GM23338 (cell line): Measurements from ENCODE around the gene SERPINH1. TPM values are rescaled to one million over a fixed set of nuclear protein-coding genes. Genes with fewer than 3 reads are reported as not detected.

Source experiments
- ATAC-seq: fragments of 200-7000 bp; cut with Tn5 transposase; 3 replicates; pipeline ENCODE4 v1.9.1; 2020
- DNase-seq: peaks from one replicate; pipeline ENCODE4 v3.0.0-alpha.2; 2015; ENCODE audit warnings: low spot score
- H2AFZ ChIP-seq: fragments of 200-600 bp; sonication (generic); 2 replicates; pipeline ENCODE4 v1.8.0; 2016; ENCODE audit warnings: antibody characterized with exemption, mild to moderate bottlenecking, moderate library complexity
- H3F3A ChIP-seq: fragments of 200-600 bp; sonication (generic); replicated peaks from 2 replicates; pipeline ENCODE4 v1.8.0; 2017; ENCODE audit warnings: antibody characterized with exemption, mixed run types, low read depth
- H3K27ac ChIP-seq: fragments of 200-600 bp; sonication (generic); 2 replicates; pipeline ENCODE4 v1.6.1; 2016; ENCODE audit warnings: low read depth
- H3K27me3 ChIP-seq: fragments of 200-600 bp; sonication (generic); 2 replicates; pipeline ENCODE4 v1.8.0; 2016; ENCODE audit warnings: mild to moderate bottlenecking, mixed run types, moderate library complexity; ENCODE audit not compliant: insufficient read depth
- H3K36me3 ChIP-seq: fragments of 200-600 bp; sonication (generic); 2 replicates; pipeline ENCODE4 v1.8.0; 2016; ENCODE audit warnings: mild to moderate bottlenecking; ENCODE audit not compliant: insufficient read depth
- H3K4me1 ChIP-seq: fragments of 200-600 bp; sonication (generic); 2 replicates; pipeline ENCODE4 v1.8.0; 2016; ENCODE audit warnings: mild to moderate bottlenecking, moderate library complexity; ENCODE audit not compliant: insufficient read depth
- H3K4me2 ChIP-seq: fragments of 200-600 bp; sonication (generic); 2 replicates; pipeline ENCODE4 v1.7.1; 2017; ENCODE audit warnings: mixed run types
- H3K4me3 ChIP-seq: fragments of 200-600 bp; sonication (generic); 2 replicates; pipeline ENCODE4 v1.6.1; 2016; ENCODE audit warnings: mixed run types
- H3K79me2 ChIP-seq: fragments of 200-600 bp; sonication (generic); replicated peaks from 2 replicates; pipeline ENCODE4 v1.8.0; 2017; ENCODE audit warnings: mild to moderate bottlenecking; ENCODE audit not compliant: insufficient read depth
- H3K9me2 ChIP-seq: fragments of 200-600 bp; sonication (generic); 2 replicates; pipeline ENCODE4 v1.8.0; 2017; ENCODE audit not compliant: insufficient read depth
- H4K20me1 ChIP-seq: fragments of 200-600 bp; sonication (generic); replicated peaks from 2 replicates; pipeline ENCODE4 v1.8.0; 2017; ENCODE audit warnings: mild to moderate bottlenecking; ENCODE audit not compliant: insufficient read depth
- H3K27ac Mint-ChIP-seq: 2 replicates; pipeline ENCODE4 v1.8.0; 2020; ENCODE audit warnings: inconsistent platforms, mild to moderate bottlenecking, moderate library complexity, mixed read lengths
- H3K27me3 Mint-ChIP-seq: 3 replicates; pipeline ENCODE4 v1.8.0; 2022; ENCODE audit warnings: low read depth, mild to moderate bottlenecking, moderate library complexity, mixed read lengths, inconsistent platforms; ENCODE audit not compliant: insufficient read depth, poor library complexity
- H3K36me3 Mint-ChIP-seq: 3 replicates; pipeline ENCODE4 v1.8.0; 2021; ENCODE audit warnings: low read depth, mild to moderate bottlenecking, inconsistent platforms, moderate library complexity, mixed read lengths
- H3K4me1 Mint-ChIP-seq: 3 replicates; pipeline ENCODE4 v1.8.0; 2020; ENCODE audit warnings: mild to moderate bottlenecking, inconsistent platforms, mixed read lengths
- H3K4me3 Mint-ChIP-seq: 3 replicates; pipeline ENCODE4 v1.8.0; 2021; ENCODE audit warnings: moderate library complexity, mild to moderate bottlenecking, inconsistent platforms, mixed read lengths
- H3K9me3 Mint-ChIP-seq: 3 replicates; pipeline ENCODE4 v1.8.0; 2020; ENCODE audit warnings: moderate library complexity, mild to moderate bottlenecking, inconsistent platforms, mixed read lengths
- EZH2phosphoT487 ChIP-seq: fragments of 200-600 bp; sonication (generic); IDR thresholded peaks from one replicate; pipeline ENCODE4 v1.8.1; 2018; ENCODE audit warnings: antibody characterized with exemption; ENCODE audit not compliant: unreplicated experiment
- JUNB ChIP-seq: IDR thresholded peaks from one replicate; pipeline ENCODE4 v1.6.1; 2016; ENCODE audit warnings: antibody characterized with exemption; ENCODE audit not compliant: unreplicated experiment
- NANOG ChIP-seq: IDR thresholded peaks from 2 replicates; pipeline ENCODE4 v1.6.1; 2016; ENCODE audit warnings: antibody characterized with exemption, borderline replicate concordance
- STAT1 ChIP-seq: IDR thresholded peaks from one replicate; pipeline ENCODE4 v1.6.1; 2016; ENCODE audit warnings: antibody characterized with exemption; ENCODE audit not compliant: unreplicated experiment
- ZNF331 ChIP-seq: fragments of 250-450 bp; sonication (Bioruptor Pico); IDR thresholded peaks from 2 replicates; pipeline ENCODE4 v1.5.0; 2020; ENCODE audit warnings: low read depth, mild to moderate bottlenecking, moderate library complexity
- polyA plus RNA-seq: library from polyadenylated mRNA; unstranded; fragments of >200 nt; fragmentation: Nextera tagmentation; extraction: Ambion mirVana; gene quantifications from 2 replicates; pipeline ENCODE4 v1.2.1, GENCODE V29; 2016
- total RNA-seq: library from RNA; depleted of rRNA; stranded (reverse); fragments of >200 nt; shearing (Covaris generic); gene quantifications from 2 replicates; pipeline ENCODE4 v1.2.3, GENCODE V29; 2014
- TF ChIP-seq, protein P1 (sequence below): IDR thresholded peaks from 2 replicates; pipeline ENCODE4 v1.6.1; 2016; ENCODE audit warnings: antibody characterized with exemption
- TF ChIP-seq, protein P2 (sequence below): IDR thresholded peaks from one replicate; pipeline ENCODE4 v1.6.1; 2018; ENCODE audit warnings: antibody characterized with exemption; ENCODE audit not compliant: unreplicated experiment

The SERPINH1 gene
- total and polyA plus RNA-seq, 2 experiments from 2014 or later, result 238 to 1,217 TPM

DNA sequence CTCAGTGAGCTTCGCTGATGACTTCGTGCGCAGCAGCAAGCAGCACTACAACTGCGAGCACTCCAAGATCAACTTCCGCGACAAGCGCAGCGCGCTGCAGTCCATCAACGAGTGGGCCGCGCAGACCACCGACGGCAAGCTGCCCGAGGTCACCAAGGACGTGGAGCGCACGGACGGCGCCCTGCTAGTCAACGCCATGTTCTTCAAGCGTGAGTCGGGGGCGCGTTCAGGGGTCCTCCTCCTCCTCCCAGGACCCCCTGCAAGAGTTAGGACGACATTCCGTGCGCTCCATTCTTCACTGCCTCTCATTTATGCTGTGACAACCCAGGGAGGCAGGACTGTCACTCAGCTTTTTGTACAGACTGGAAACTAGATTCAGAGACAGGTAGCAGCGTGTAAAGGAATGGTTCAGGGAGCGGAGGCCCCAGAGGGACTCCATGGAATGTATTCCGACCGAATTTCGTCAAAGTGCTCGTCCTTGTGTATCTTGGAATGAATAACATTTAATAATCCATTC lies 4.8 kb downstream of the SERPINH1 start:
- no peaks in the 10 kb centered on the region for H3K9me2 ChIP-seq
- DNase-seq (no peak), ATAC-seq (no peak)
- Mint-ChIP-seq H3K9me3 (no peaks in the 10 kb centered on the region), H3K4me3 (no peak overlapping the region), H3K27ac (no peak overlapping the region), H3K4me1 (peaks cover 26% of the 10 kb centered on the region), H3K27me3 (peaks cover 32% of the 10 kb centered on the region), H3K36me3 (peaks cover 88% of the 10 kb centered on the region)
- H2AFZ ChIP-seq, result no peak overlapping the region
- H3K4me2 ChIP-seq, result no peak overlapping the region
- TF ChIP-seq NANOG (no peak), JUNB (no peak), EZH2phosphoT487 (no peak)
- TF ChIP-seq, protein P1, sequence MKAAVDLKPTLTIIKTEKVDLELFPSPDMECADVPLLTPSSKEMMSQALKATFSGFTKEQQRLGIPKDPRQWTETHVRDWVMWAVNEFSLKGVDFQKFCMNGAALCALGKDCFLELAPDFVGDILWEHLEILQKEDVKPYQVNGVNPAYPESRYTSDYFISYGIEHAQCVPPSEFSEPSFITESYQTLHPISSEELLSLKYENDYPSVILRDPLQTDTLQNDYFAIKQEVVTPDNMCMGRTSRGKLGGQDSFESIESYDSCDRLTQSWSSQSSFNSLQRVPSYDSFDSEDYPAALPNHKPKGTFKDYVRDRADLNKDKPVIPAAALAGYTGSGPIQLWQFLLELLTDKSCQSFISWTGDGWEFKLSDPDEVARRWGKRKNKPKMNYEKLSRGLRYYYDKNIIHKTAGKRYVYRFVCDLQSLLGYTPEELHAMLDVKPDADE, result no peak
- TF ChIP-seq, protein P2, sequence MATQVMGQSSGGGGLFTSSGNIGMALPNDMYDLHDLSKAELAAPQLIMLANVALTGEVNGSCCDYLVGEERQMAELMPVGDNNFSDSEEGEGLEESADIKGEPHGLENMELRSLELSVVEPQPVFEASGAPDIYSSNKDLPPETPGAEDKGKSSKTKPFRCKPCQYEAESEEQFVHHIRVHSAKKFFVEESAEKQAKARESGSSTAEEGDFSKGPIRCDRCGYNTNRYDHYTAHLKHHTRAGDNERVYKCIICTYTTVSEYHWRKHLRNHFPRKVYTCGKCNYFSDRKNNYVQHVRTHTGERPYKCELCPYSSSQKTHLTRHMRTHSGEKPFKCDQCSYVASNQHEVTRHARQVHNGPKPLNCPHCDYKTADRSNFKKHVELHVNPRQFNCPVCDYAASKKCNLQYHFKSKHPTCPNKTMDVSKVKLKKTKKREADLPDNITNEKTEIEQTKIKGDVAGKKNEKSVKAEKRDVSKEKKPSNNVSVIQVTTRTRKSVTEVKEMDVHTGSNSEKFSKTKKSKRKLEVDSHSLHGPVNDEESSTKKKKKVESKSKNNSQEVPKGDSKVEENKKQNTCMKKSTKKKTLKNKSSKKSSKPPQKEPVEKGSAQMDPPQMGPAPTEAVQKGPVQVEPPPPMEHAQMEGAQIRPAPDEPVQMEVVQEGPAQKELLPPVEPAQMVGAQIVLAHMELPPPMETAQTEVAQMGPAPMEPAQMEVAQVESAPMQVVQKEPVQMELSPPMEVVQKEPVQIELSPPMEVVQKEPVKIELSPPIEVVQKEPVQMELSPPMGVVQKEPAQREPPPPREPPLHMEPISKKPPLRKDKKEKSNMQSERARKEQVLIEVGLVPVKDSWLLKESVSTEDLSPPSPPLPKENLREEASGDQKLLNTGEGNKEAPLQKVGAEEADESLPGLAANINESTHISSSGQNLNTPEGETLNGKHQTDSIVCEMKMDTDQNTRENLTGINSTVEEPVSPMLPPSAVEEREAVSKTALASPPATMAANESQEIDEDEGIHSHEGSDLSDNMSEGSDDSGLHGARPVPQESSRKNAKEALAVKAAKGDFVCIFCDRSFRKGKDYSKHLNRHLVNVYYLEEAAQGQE, result no peak
- H3K27ac ChIP-seq, result no peak overlapping the region
- H3K27me3 ChIP-seq, result no peaks in the 10 kb centered on the region
- H3K36me3 ChIP-seq, result peaks cover 48% of the 10 kb centered on the region
- H4K20me1 ChIP-seq, result peaks cover 34% of the 10 kb centered on the region
- peaks cover 23% of the 10 kb centered on the region for H3K4me1 ChIP-seq
- H3K4me3 ChIP-seq, result no peak overlapping the region
- peaks cover 62% of the 10 kb centered on the region for H3K79me2 ChIP-seq
- H3F3A ChIP-seq, result peaks cover 22% of the 10 kb centered on the region

DNA sequence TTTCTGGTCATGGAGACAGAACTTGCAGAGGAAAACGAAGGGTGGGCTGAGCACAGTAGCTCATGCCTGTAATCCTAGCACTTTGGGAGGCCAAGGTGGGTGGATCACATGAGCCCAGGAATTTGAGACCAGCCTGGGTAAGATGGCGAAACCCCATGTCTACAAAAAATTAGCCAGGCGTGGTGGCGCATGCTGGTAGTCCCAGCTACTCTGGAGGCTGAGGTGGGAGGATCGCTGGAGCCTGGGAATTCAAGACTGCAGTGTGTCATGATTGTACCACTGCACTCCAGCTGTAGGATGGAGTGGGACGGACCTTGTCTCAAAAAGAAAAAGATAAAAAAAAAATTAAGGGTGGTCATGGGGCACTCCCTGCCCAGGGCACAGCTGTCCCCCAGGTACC lies 5.9 kb downstream of the SERPINH1 start:
- Mint-ChIP-seq H3K4me1 (peaks cover 26% of the 10 kb centered on the region), H3K27me3 (peaks cover 22% of the 10 kb centered on the region), H3K9me3 (no peaks in the 10 kb centered on the region), H3K27ac (no peak overlapping the region), H3K4me3 (no peak overlapping the region), H3K36me3 (peaks cover 90% of the 10 kb centered on the region)
- Histone ChIP-seq H3K4me3 (no peak overlapping the region), H2AFZ (no peak overlapping the region), H3K79me2 (peaks cover 52% of the 10 kb centered on the region), H3K9me2 (no peaks in the 10 kb centered on the region), H4K20me1 (peaks cover 38% of the 10 kb centered on the region), H3F3A (peaks cover 16% of the 10 kb centered on the region; the same call in 1 of the 2 replicates), H3K4me2 (no peak overlapping the region), H3K27ac (0 out of 2 replicates have a peak overlapping the region, but pooled peaks have one; percentile 66), H3K36me3 (peaks cover 56% of the 10 kb centered on the region), H3K4me1 (peaks cover 23% of the 10 kb centered on the region), H3K27me3 (no peaks in the 10 kb centered on the region)
- no peak for ATAC-seq
- DNase-seq, result no peak
- TF ChIP-seq NANOG, result no peak
- TF ChIP-seq ZNF331, result no peak
- TF ChIP-seq, protein P2, result no peak
- TF ChIP-seq STAT1, result no peak
